Gastrocnemius medialis (tissue), 4 donors: ENCODE results near the gene TUBB2B. TPM values are rescaled to one million over a fixed set of nuclear protein-coding genes. Genes with fewer than 3 reads are reported as not detected.
"Not testable (repeated sequence)": the region's sequence is repeated elsewhere in the genome, so short reads cannot be mapped to it uniquely, and the experiment has no call there.

Experiments used
- ATAC-seq, 2 donors: fragments of 150-250 bp; one replicate each; pipeline ENCODE4 v1.9.1; 2016
- DNase-seq, 2 donors: peaks; one replicate each; pipeline ENCODE4 v3.0.0-alpha.2; 2019
- H3K27ac ChIP-seq, 4 donors: fragments of 200-600 bp; sonication (generic); 1 replicate in 1 of 4; 2 replicates in 3 of 4; pipeline ENCODE4 v1.5.1; 2016 to 2018; ENCODE audit warnings: mild to moderate bottlenecking in 2 of 4, moderate library complexity in 1 of 4
- H3K27me3 ChIP-seq, 3 donors: fragments of 200-600 bp; sonication (generic) in 2 of 3; 1 replicate in 1 of 3; 2 replicates in 2 of 3; pipeline versions ENCODE4 v1.5.1 to v1.6.0; 2016 to 2019; ENCODE audit warnings: mild to moderate bottlenecking in 1 of 3, moderate library complexity in 1 of 3
- H3K36me3 ChIP-seq, 2 donors: fragments of 200-600 bp; sonication (generic) in 1 of 2; one replicate each; pipeline ENCODE4 v1.5.1; 2017 to 2018
- H3K4me1 ChIP-seq, 2 donors: fragments of 200-600 bp; sonication (generic) in 1 of 2; one replicate each; pipeline ENCODE4 v1.5.1; 2016 to 2017; ENCODE audit warnings: mild to moderate bottlenecking in 2 of 2
- H3K4me3 ChIP-seq, 4 donors: fragments of 200-600 bp; sonication (generic) in 3 of 4; 1 replicate in 1 of 4; 2 replicates in 3 of 4; pipeline ENCODE4 v1.5.1; 2016 to 2019; ENCODE audit warnings: mild to moderate bottlenecking in 2 of 4
- H3K9me3 ChIP-seq, 3 donors: fragments of 200-600 bp; sonication (generic) in 2 of 3; 1 replicate in 1 of 3; 2 replicates in 2 of 3; pipeline ENCODE4 v1.5.1; 2016 to 2019
- POLR2A ChIP-seq, 2 donors: fragments of 450-650 bp; IDR thresholded peaks; one replicate each; pipeline ENCODE4 v1.6.1; 2017; ENCODE audit warnings: antibody characterized with exemption in 2 of 2, mild to moderate bottlenecking in 2 of 2, moderate library complexity in 2 of 2
- in situ Hi-C, 4 donors: fragments of 200-750 bp; cut with MboI; loops; one replicate each; pipeline versions ENCODE4 v1.15.0 to v1.8.0; 2017; ENCODE audit warnings: low sequenced_read_pairs in 4 of 4
- intact Hi-C: fragments of 100-400 bp; cut with DNase I; formaldehyde crosslinking; loops from one replicate; pipeline ENCODE4 v1.15.1; 2023; ENCODE audit warnings: low total_unique reads
- total RNA-seq, 4 donors: library from RNA; depleted of rRNA; stranded (reverse); fragments of >200 nt; gene quantifications; one replicate each; pipeline versions ENCODE4 v1.1.0 to v1.2.3, GENCODE V29; 2016
- TF ChIP-seq, protein P1 (sequence below), 5 experiments: fragments of 450-650 bp in 3 of 5; fragments of 200-600 bp in 2 of 5; sonication (generic) in 2 of 5; IDR thresholded peaks in 4 of 5; conservative IDR thresholded peaks in 1 of 5; 1 replicate in 4 of 5; 2 replicates in 1 of 5; pipeline ENCODE4 v1.5.1; 2016 to 2019; ENCODE audit warnings: antibody characterized with exemption in 5 of 5, mild to moderate bottlenecking in 3 of 5, moderate library complexity in 3 of 5

Gene TUBB2B
- total RNA-seq, 4 donors from 2014 or later = 1.5 to 3.5 (median 1.9) TPM

DNA sequence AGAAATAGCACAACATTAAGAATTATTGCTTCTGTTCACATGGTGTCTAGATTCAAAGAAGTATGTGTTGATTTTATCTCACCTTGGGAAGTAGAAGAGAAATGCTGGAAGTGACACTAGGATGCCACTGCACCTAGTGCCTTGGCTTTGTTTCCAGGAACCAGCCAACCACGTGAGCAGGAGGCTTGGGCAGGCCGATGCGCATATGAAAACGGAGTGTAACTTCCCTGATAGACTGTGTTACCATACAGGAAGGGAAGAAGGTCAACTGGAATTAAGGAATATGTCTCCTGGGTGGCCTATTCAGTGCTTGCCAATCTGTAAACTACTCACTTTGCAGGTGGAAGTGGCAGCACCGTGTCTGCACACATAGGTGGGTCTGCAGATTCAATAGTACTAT lies 28.1 kb downstream of the TUBB2B start:
- TF ChIP-seq, protein P1, sequence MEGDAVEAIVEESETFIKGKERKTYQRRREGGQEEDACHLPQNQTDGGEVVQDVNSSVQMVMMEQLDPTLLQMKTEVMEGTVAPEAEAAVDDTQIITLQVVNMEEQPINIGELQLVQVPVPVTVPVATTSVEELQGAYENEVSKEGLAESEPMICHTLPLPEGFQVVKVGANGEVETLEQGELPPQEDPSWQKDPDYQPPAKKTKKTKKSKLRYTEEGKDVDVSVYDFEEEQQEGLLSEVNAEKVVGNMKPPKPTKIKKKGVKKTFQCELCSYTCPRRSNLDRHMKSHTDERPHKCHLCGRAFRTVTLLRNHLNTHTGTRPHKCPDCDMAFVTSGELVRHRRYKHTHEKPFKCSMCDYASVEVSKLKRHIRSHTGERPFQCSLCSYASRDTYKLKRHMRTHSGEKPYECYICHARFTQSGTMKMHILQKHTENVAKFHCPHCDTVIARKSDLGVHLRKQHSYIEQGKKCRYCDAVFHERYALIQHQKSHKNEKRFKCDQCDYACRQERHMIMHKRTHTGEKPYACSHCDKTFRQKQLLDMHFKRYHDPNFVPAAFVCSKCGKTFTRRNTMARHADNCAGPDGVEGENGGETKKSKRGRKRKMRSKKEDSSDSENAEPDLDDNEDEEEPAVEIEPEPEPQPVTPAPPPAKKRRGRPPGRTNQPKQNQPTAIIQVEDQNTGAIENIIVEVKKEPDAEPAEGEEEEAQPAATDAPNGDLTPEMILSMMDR (IDR thresholded peaks at IDR 0.05 in 4 of 5, conservative IDR thresholded peaks at IDR 0.05 in 1 of 5) = no peak
- TF ChIP-seq POLR2A (IDR thresholded peaks at IDR 0.05) = no peak
- H3K4me1 ChIP-seq = no peaks in the 10 kb centered on the region
- H3K36me3 ChIP-seq = no peaks in the 10 kb centered on the region
- DNase-seq (no peak), ATAC-seq (no peak)
- no peaks in the 10 kb centered on the region for H3K9me3 ChIP-seq
- H3K4me3 ChIP-seq = no peak overlapping the region
- H3K27me3 ChIP-seq = no peaks in the 10 kb centered on the region
- intact Hi-C loops = no loop called here
- no peak overlapping the region for H3K27ac ChIP-seq
- in situ Hi-C loops = no loop called here

DNA sequence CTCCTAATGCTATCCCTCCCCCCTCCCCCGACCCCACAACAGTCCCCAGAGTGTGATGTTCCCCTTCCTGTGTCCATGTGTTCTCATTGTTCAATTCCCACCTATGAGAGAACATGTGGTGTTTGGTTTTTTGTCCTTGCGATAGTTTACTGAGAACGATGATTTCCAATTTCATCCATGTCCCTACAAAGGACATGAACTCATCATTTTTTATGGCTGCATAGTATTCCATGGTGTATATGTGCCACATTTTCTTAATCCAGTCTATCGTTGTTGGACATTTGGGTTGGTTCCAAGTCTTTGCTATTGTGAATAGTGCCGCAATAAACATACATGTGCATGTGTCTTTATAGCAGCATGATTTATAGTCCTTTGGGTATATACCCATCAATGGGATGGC lies 29.7 kb downstream of the TUBB2B start:
- H3K36me3 ChIP-seq, H3K27ac ChIP-seq, H3K4me3 ChIP-seq, H3K9me3 ChIP-seq, intact Hi-C loops, H3K4me1 ChIP-seq, in situ Hi-C loops, H3K27me3 ChIP-seq, DNase-seq, ATAC-seq: not testable (repeated sequence)

DNA sequence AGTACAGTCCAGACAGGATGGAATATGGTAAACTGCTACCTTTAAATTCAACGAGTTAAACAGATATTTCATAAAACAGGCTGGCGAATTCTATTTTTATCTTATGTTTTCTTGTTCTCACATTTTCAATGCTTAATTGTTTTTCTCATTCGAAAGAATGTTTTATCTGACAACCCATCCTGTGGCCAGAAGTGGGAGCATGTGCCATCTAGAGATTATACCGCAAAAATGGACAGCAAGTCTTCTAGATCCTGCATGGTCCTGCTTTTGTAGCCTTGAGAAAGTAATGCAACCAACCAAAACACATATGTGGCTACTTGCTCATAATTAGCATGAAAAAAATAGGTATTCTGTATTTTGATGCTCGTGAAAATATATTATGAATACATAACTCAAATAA lies 30.7 kb downstream of the TUBB2B start:
- Histone ChIP-seq H3K4me1 (no peaks in the 10 kb centered on the region), H3K27ac (no peak overlapping the region), H3K27me3 (no peaks in the 10 kb centered on the region), H3K9me3 (no peaks in the 10 kb centered on the region), H3K4me3 (no peak overlapping the region), H3K36me3 (no peaks in the 10 kb centered on the region)
- in situ Hi-C loops (no loop called here), intact Hi-C loops (no loop called here)
- ATAC-seq = no peak
- no peak for TF ChIP-seq POLR2A (IDR thresholded peaks at IDR 0.05)
- TF ChIP-seq, protein P1 (IDR thresholded peaks at IDR 0.05 in 4 of 5, conservative IDR thresholded peaks at IDR 0.05 in 1 of 5) = no peak
- DNase-seq = no peak

DNA sequence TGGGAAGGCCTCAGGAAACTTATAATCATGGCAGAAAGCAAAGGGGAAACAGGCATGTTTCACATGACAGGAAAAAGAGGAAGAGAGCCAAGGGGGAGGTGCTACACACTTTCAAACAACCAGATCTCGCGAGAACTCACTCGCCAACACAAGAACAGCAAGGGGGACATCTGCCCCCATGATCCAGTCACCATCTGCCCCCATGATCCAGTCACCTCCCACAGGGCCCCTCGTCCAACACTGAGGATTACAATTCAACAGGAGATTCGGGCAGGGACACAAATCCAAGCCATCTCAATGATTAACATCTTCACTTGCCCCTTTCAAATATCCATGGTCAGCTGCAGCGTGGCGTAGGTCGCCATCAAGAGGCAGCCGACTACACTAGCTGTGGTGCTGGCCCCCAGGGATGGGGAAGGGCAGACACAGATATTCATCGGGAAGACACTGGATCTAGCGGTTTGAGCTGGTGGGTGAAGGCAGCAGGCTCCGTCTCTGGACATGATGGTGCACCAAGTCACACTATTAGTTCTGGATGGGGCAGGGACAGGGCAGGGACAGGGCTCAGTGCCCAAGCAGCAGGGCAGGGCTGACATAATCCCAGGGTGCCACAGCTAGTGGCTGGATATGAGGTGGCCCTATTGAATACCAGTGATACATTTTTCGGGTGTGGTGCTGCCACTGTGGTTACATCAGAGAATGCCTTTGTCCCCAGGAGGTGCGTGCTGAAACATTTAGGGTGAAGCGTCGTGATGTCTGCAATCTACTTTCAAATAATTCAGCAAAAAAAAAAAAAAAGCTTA lies 31.6 kb downstream of the TUBB2B start:
- no peaks in the 10 kb centered on the region for H3K9me3 ChIP-seq
- H3K4me1 ChIP-seq = no peaks in the 10 kb centered on the region
- DNase-seq = no peak
- intact Hi-C loops = no loop called here
- no peak for TF ChIP-seq POLR2A (IDR thresholded peaks at IDR 0.05)
- TF ChIP-seq, protein P1 (IDR thresholded peaks at IDR 0.05 in 4 of 5, conservative IDR thresholded peaks at IDR 0.05 in 1 of 5) = peak in 1 of 5 experiments; percentile 17
- no peak overlapping the region for H3K27ac ChIP-seq
- ATAC-seq = no peak
- H3K27me3 ChIP-seq = no peaks in the 10 kb centered on the region
- H3K36me3 ChIP-seq = no peaks in the 10 kb centered on the region
- H3K4me3 ChIP-seq = no peak overlapping the region
- in situ Hi-C loops = no loop called here

DNA sequence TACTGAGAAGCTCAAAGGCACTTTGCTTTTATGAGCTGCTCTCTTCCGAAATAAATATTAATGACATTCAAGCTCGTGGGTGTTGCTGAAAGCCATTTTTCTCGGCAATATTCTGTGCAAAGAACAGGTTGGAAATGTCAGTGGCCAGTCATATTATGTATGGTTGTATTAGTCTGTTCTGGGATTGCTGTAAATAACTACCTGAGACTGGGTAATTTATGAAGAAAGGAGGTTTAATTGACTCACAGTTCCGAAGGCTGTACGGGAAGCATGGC lies 32.1 kb downstream of the TUBB2B start:
- no peak for ATAC-seq
- H3K4me1 ChIP-seq = no peaks in the 10 kb centered on the region
- no peak overlapping the region for H3K27ac ChIP-seq
- H3K4me3 ChIP-seq = no peak overlapping the region
- TF ChIP-seq, protein P1 (IDR thresholded peaks at IDR 0.05 in 4 of 5, conservative IDR thresholded peaks at IDR 0.05 in 1 of 5) = no peak
- TF ChIP-seq POLR2A (IDR thresholded peaks at IDR 0.05) = no peak
- H3K36me3 ChIP-seq = no peaks in the 10 kb centered on the region
- no peaks in the 10 kb centered on the region for H3K27me3 ChIP-seq
- DNase-seq = no peak
- H3K9me3 ChIP-seq = no peaks in the 10 kb centered on the region
- intact Hi-C loops = no loop called here
- in situ Hi-C loops = no loop called here
